Measurements from ENCODE around the gene ZNF766.
"Not testable (repeated sequence)": the region's sequence is repeated elsewhere in the genome, so short reads cannot be mapped to it uniquely, and the experiment has no call there.

ZNF766 gene

DNA sequence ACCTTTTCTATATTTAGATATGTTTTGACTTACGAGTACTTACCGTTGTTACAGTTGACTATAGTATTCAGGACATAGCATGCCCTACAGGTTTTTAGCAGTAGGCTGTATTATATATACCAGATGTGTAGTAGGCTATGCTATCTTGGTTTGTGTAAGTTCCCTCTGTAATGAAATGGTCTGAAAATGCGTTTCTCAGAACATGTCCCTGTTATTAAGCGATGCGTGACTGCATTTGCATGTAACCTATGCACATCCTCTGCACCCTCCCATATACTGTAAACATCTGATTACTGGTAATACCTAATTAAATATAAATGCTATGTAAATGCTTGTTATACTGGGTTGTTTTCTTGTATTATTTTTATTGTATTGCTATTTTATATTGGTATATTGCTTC is 6.6 kb downstream of the ZNF766 start:
- DNase-seq (ENCODE audit: low read depth in 2 of 2), result no peak

DNA sequence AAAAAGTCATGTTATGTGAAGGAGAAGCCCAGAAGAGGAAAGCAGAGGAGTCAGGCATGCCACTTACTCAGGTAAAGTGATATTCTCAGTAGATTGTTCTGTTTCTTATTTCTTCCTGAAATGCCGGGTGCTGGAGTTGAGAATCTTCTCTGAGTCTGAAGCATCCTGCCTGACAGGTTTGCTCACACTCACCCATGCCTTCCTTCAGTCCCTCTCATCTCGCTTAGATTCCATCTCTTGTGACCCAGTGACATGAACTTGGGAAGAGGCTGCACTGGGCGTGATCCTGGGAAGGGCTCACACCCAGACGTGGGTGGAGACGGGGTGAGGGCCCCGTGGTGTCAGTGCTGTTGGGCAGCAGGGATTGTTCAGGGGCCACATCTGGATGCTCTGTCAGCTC is 8.1 kb downstream of the ZNF766 start:
- DNase-seq (ENCODE audit: low read depth in 2 of 2), result no peak

DNA sequence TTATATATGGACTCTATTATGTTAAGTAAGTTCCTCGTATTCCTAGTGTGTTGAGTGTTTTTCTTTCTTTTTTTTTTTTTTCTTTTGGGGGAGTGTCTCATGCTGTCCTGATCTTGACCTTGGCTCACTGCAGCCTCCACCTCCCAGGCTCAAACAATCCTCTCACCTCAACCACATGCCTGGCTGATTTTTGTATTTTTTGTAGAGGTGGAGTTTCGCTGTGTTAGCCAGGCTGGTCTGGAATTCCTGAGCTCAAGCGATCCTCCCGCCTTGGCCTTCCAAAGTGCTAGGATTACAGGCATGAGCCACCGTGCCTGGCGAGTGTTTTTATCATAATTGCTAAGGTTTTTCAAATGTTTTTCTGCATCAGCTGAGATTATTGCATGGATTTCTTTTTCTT is 16.9 kb downstream of the ZNF766 start:
- no peak for DNase-seq (ENCODE audit: low read depth in 2 of 2)

DNA sequence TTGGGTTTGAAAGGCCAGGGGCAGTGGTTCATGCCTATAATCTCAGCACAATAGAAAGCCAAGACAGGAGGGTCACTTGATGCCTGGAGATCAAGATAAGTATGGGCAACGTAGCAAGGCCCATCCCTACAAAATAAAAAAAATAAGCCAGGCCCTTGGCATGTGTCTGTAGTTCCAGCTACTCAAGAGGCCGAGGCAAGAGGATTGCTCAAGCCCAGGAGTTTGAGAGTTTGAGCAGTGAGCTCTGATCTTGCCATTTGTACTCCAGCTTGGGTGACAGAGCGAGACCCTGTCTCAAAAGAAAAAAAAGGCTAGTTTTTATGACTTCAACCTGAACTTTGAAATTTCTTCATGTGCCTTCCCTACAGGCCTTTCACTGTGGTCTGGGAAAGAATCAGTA is 22.4 kb downstream of the ZNF766 start:
- no peak for DNase-seq (ENCODE audit: low read depth in 2 of 2)

DNA sequence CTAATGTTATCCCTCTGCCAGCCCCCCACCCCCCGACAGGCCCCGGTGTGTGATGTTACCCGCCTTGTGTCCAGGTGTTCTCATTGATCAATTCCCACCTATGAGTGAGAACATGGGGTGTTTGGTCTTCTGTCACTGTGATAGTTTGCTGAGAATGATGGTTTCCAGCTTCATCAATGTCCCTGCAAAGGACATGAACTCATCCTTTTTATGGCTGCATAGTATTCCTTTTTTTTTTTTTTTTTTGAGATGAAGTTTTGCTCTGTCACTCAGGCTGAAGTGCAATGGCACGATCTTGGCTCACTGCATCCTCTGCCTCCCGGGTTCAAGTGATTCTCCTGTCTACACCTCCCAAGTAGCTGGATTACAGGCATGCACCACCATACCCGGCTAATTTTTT is 23.6 kb downstream of the ZNF766 start:
- not testable (repeated sequence) for DNase-seq (ENCODE audit: low read depth in 2 of 2)

DNA sequence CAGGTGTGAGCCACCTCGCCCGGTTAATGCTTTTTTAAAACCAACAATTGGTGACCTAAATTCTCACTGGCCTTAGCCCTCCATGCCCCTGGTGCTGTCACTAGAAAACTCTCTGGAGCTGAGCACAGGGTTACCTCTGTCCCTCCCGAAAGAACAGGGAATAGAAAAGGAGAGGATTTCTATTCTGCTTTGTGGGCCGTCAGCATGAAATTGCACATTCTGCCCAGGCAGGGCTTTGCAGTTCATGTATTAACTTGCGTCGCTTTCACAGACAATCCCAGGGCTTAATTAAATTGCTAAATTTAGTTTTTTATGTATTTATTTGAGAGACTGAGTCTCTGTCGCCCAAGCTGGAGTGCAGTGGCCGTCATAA is 27.0 kb downstream of the ZNF766 start:
- DNase-seq (ENCODE audit: low read depth in 2 of 2), result no peak

DNA sequence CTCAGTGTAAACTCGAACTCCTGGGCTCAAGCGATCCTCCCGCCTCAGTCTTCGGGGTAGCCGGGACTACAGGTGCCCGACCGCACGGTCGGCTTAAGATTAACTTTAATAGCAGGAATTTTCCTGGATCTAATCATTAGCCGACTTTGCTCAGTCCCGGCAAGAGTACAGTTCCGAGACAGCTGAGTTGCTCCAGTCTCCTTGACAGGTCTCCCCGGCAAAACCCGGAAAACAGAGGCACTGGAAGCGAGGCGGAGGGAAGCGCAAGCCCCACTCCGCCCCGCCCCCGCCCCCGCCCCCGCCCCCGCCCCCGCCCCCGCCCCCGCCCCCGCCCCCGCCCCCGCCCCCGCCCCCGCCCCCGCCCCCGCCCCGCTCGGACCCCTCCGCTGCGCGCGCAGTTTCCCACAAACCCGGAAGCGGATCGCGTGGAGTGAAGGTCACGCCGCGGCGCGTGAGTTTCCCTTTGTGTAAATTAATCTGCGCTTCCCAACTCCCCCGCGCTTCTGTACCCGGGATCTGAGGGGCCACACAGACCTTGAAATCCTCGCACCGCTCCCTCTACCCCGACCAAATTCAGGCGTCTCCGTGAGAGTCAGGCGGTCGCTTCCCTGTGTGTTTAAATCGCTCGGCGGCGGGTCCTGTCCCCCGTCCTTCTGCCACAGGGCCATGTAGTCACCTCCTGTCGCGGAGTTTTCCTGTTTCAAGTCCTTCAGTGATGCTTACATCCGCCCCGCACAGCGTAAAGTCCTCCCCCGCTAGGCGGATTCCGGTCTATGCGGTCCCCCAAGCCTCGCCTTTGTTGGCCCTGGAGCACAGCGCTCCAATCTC is 27.6 kb downstream of the ZNF766 start, which contains the start of gene ZNF480:
Gene ZNF480, plus strand, starts transcription at position 397 of the 828 bp plus-strand sequence. CDS start 3,244 bp downstream, outside the sequence.
- peak; percentile 33 to 36 for DNase-seq (ENCODE audit: low read depth in 2 of 2)

DNA sequence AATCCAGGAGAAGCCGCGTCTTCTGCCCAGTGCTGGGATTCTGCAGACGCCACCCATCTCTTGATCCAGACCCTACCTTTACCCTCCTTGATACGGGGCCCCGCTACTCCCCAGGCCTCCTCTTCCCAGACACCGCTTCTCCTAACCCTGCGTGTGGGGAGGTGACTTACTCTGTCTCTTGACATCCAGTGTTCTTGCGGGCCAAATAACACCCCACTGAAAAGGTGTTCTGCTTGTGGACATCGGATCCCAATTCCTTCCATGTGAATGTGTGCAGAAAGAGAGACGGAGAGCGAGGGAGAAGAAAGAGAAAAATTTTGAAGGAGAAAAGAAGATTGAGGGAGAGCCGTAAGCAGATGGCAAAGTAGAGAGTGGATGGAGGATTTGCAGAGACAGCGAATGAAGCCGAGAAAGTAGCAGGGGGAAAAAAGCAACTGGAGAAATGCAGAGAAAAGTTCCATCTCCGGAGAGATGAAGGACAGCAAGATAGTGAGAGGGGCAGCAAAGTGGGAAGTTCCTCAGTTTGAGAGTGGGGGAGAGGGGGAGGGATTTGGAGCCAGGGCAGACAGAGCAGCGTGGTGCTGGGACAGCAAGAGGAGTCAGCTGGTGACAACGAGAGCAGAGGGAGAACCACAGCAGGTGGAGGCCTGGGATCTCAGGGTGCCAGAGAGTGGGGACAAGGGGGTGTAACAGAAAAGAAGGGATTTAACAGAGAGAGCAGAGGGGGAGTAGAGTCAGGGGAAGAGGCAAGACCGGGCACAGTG is 28.4 kb downstream of the ZNF766 start:
- DNase-seq (ENCODE audit: low read depth in 2 of 2), result no peak

DNA sequence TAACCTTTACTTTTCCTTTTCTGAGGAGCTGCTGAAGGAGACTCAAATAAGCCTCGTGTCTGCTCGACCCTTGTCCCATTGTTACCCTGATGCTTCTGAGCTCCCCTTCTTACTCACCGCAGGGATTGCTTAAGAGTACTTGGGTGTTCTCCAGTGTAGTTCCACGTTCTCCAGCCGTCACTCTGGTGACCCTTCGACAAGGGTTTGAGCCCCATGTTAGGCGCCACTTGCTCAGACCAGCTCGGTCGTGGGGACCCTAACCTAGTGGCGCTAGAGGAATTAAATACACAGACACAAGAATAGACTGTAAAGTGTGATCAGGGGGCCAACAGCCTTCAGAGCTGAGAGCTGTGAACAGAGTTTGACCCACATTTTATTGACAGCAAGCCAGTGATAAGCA is 37.9 kb downstream of the ZNF766 start:
- no peak for DNase-seq (ENCODE audit: low read depth in 2 of 2)

DNA sequence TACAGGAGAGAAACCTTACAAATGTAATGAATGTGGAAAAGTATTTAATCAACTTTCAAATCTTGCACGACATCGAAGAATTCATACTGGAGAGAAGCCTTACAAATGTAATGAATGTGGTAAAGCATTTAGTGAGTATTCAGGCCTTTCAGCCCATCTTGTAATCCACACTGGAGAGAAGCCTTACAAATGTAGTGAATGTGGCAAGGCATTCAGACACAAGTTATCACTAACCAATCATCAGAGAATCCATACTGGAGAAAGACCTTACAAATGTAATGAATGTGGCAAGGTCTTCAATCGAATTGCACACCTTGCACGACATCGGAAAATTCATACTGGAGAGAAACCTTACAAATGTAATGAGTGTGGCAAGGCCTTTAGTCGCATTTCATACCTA is 53.0 kb downstream of the ZNF766 start:
- no peak for DNase-seq (ENCODE audit: low read depth in 2 of 2)

DNA sequence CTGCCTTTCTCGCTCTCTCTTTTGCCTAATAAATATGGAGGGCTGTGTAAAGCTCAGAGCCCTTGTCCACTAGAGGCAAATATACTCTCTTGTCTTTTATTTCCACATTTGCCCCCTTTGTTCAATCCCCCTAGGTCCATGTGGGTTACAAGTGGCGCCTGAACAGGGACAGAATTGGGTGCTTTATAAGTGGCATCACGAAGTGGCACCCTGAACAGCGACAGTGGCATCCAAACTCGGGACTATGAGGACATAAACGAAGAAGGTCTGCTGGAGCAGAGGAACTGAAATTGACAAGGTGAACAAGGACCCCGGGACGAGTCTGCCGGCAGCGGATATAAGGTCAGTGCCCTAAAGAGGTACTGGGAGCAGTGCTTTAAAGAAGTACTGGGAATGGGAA is 62.4 kb downstream of the ZNF766 start:
- no peak for DNase-seq (ENCODE audit: low read depth in 2 of 2)

DNA sequence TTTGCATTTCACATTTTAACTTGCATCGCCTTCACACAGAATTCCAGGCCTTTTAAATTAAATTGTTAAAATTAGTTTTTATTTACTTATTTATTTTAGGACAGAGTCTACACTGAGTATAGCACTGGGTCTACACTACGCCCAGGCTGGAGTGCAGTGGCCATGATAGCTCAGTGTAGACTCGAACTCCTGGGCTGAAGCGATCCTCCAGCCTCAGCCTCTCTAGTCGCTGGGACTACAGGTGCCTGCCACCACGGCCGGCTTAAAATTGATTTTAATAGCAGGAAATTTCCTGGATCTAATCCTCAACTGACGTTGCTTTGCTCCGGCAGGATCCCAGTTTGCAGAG is 66.4 kb downstream of the ZNF766 start:
- no peak for DNase-seq (ENCODE audit: low read depth in 2 of 2)

DNA sequence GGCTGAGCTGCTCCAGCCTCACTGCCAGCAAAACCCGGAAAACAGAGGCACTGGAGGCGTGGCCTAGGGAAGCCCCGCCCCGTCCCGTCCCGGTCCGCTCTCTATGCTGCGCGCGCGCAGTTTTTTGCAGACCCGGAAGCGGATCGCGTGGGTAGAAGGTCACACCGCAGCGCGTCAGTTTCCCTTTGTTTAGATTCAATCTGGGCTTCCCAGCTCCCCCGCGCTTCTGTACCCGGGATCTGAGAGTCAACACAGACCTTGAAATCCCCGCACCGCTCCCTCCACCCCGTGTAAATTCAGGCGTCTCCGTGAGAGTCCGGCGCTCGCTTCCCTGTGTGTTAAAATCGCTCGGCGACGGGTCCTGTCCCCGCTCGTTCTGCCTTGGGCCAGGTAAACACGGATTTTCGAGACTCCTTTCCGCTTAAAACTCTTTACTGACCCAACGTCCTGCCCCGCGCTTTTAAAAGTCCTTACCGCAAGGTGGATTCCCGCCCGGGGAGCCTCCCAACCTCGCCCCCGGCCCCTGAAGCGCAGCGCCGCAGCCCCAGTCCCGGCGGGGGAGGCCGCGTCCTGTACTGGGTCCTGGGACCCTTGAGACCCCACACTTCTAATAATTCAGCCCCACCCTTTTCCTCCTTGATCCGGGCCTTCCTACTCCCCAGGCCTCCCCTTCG is 66.9 kb downstream of the ZNF766 start, which contains the start of gene ZNF610:
Gene ZNF610, plus strand, starts transcription at position 127 of the 674 bp plus-strand sequence. CDS start 12,930 bp downstream, outside the sequence.
- peak; percentile 55 to 61 for DNase-seq (ENCODE audit: low read depth in 2 of 2)

DNA sequence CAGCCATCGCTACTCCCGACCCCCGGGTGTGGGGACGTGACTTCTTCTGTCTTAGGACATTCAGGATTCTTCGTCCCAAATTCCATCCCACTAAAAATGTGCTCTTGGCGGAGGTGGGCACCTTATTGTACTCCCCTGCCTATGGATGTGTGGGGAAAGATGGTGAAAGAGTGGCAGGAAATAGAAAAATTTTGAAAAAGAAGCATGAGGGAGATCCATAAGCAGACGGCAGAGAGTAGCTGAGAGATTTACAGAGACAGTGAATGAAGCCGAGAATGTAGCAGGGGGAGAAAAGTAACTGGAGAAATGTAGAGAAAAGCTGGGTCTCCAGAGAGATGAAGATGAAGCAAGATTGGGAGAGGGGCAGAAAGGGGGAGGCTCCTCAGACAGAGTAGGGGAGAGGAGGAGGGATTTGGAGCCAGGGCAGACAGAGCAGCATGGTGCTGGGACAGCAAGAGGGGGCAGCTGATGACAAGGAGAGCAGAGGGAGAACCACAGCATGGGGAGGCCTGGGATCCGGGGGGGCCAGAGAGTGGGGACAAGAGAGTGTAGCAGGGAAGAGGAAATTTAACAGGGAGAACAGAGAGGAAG is 67.5 kb downstream of the ZNF766 start:
- no peak for DNase-seq (ENCODE audit: low read depth in 2 of 2)

DNA sequence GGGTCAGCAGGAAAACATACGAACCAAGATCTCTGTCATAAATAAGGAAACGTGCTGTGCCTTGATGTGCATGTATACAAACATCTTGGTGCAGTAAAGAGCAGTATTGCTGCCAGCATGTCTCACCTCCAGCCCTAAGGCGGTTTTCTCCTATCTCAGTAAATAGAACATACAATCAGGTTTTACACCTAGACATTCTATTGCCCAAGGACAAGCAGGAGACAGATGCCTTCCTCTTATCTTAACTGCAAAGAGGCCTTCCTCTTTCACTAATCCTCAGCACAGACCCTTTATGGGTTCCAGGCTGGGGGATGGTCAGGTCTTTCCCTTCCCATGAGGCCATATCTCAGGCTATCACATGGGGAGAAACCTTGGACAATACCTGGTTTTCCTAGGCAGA is 69.6 kb downstream of the ZNF766 start:
- not testable (repeated sequence) for DNase-seq (ENCODE audit: low read depth in 2 of 2)

DNA sequence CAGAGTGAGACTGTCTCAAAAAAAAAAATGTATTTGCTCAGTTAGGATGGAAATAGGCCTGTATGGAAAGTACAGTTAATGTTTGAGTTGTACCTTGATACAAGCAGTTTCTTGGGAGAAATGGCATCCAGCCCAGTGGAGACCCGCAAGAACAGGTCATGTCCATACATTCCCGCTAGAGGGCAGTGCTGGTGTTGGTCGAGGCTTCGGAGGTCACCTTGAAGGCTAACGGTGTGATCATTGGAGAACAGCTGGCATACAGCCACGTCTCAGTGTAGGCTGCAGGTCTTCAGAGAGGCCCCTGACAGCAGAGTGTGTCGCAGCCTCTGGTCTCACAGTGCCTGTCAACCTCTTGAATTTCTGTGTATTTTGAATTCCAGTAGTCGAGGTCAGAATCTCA is 74.2 kb downstream of the ZNF766 start:
- no peak for DNase-seq (ENCODE audit: low read depth in 2 of 2)

DNA sequence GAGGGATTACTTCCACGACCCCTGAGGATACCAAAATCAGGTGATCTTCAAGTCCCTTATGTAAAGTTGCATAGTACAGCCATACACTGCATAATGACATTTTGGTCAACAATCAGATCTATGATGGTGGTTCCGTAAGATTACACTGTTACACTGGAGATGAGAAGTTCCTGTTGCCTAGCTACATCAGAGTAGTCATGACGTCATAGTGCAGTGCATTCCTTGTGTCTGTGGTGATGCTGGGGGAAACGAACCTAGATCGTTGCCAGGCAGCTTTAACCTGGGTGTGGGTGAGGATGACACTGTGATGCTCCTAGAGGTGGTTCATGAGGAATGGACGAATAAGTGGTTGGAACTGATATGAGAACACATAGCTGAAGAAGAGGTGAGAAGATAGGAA is 75.8 kb downstream of the ZNF766 start:
- no peak for DNase-seq (ENCODE audit: low read depth in 2 of 2)
